Measurements from ENCODE around the gene NOPCHAP1. TPM values are rescaled to one million over a fixed set of nuclear protein-coding genes. Genes with fewer than 3 reads are reported as not detected.

Gene NOPCHAP1
- total and polyA plus RNA-seq, 2 experiments from 2014 or later: 1.2 to 20.3 TPM

DNA sequence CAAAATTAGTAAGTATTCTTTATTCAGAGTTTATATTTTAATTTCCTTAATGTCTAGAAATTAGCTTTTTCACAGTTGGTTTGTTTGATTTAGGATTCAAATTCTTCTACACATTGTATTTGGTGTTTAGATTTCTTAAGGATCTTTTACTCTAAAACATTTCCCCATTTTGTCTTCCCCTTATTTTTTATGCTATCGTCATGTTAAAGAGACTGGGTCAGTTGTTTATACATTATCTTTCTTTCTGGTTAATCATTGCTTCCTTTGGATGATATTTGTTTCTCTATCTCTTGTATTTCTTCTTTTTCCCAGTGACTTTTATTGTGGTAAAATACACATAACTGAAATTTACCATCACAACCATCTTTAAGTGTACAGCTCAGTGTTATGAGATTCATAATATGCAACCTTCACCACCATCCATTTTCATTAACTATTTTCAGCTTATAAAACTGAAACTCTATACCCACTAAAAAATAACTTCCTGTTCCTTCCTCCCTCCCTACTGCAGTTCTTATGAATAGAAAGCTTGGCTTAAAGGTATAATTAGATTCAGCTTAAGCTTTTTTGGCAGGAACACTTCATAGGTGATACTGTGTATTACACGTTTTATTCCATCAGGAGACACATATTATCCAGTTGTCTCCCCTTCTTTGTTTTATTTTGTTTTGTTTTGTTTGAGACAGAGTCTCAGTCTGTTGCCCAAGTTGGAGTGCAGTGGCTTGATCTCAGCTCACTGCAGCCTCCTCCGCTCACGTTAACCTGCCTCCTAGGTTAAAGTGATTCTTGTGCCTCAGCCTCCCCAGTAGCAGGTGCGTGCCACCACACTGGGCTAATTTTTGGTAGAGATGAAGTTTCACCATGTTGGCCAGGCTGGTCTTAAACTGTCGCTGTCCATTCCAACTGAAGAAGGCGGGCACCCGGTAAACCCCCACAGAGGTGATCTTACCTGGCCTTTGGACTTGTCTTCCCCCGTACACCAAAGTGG lies 45.0 kb downstream of the NOPCHAP1 start:
- H3K36me3 ChIP-seq (ENCODE audit: low read depth): peaks cover 85% of the 10 kb centered on the region
- WGBS, 2 experiments (ENCODE audit: low coverage in 1 of 2, low lambda C conversion rate in 2 of 2, missing lambda C conversion rate in 2 of 2): 96 to 97% methylated on average over 9 of the region's 9 CpGs

DNA sequence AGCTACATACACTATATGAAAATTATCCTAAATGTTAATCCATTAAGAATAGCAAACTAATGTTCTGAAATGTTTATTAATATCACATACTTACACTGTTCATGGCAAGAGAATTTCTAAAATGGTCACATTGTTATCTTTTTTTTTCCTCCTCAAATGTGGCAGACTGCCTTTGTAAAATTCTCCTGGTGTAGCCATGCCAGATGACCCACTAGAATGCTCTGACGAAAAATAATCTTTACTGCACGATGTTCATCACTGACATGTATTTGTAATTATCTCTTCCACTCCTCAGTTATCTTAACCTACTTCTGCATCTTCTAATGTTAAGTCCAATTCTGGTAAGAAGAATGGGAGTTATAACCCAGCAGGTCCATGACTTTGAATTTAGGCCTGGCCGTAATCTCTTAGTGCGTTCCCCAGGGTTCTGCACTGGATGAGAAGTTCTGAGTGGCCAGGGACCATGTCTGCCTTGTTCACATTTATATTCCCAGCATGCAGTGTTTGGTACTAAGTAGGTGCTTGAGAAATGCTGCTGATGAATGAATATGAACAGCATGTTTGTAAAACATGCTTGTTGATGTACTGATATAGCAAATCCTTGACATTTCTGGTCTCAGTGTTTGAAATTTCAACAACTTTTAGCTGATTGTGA lies 46.7 kb downstream of the NOPCHAP1 start:
- DNase-seq: no peak
- 0 out of 2 replicates have a peak, but pooled peaks cover 5% of the 10 kb centered on the region for H4K20me1 ChIP-seq (ENCODE audit: insufficient read depth)
- H3K79me2 ChIP-seq (ENCODE audit: insufficient read depth): no peaks in the 10 kb centered on the region
- peaks cover 84% of the 10 kb centered on the region for H3K36me3 ChIP-seq (ENCODE audit: low read depth)
- H3K4me2 ChIP-seq (ENCODE audit: unreplicated experiment): no peak overlapping the region
- TF ChIP-seq EZH2phosphoT487 (IDR thresholded peaks at IDR 0.05; ENCODE audit: insufficient read depth, low read depth): no peak
- no peak for TF ChIP-seq EZH2 (IDR thresholded peaks at IDR 0.05; ENCODE audit: insufficient read depth, poor library complexity, severe bottlenecking)
- H3K9me3 ChIP-seq (ENCODE audit: low read depth): no peaks in the 10 kb centered on the region
- no peak overlapping the region for H3K27ac ChIP-seq
- H3K27me3 ChIP-seq (replicated peaks; ENCODE audit: insufficient read depth): no peaks in the 10 kb centered on the region
- H3K4me3 ChIP-seq: no peak overlapping the region
- H3F3A ChIP-seq (ENCODE audit: insufficient read depth): 0 out of 2 replicates have a peak, but pooled peaks cover 23% of the 10 kb centered on the region
- no peaks in the 10 kb centered on the region for H3K9me2 ChIP-seq (ENCODE audit: insufficient read depth)
- H3K4me1 ChIP-seq (ENCODE audit: insufficient read depth): no peaks in the 10 kb centered on the region
- WGBS, 2 experiments (ENCODE audit: low coverage in 1 of 2, low lambda C conversion rate in 2 of 2, missing lambda C conversion rate in 2 of 2): 97 to 98% methylated on average over 4 of the region's 4 CpGs
- no peak overlapping the region for H3K9ac ChIP-seq
- no peak overlapping the region for H2AFZ ChIP-seq
- in situ Hi-C loops (cut with MboI): no loop called here

More for the DNA sequence above, 45.0 kb downstream of the NOPCHAP1 start:
- Histone ChIP-seq H3K9me2 (ENCODE audit: insufficient read depth) (no peaks in the 10 kb centered on the region), H3K4me3 (no peak overlapping the region), H3K27me3 (replicated peaks; ENCODE audit: insufficient read depth) (no peaks in the 10 kb centered on the region), H2AFZ (no peak overlapping the region), H4K20me1 (ENCODE audit: insufficient read depth) (0 out of 2 replicates have a peak, but pooled peaks cover 5% of the 10 kb centered on the region), H3K4me2 (ENCODE audit: unreplicated experiment) (no peak overlapping the region), H3K9me3 (ENCODE audit: low read depth) (no peaks in the 10 kb centered on the region), H3K4me1 (ENCODE audit: insufficient read depth) (no peaks in the 10 kb centered on the region), H3F3A (ENCODE audit: insufficient read depth) (peaks cover 39% of the 10 kb centered on the region), H3K27ac (no peak overlapping the region), H3K9ac (no peak overlapping the region), H3K79me2 (ENCODE audit: insufficient read depth) (no peaks in the 10 kb centered on the region)
- no peak for TF ChIP-seq EZH2 (IDR thresholded peaks at IDR 0.05; ENCODE audit: insufficient read depth, poor library complexity, severe bottlenecking)
- no peak for TF ChIP-seq EZH2phosphoT487 (IDR thresholded peaks at IDR 0.05; ENCODE audit: insufficient read depth, low read depth)
- in situ Hi-C loops (cut with MboI): no loop called here
- no peak for DNase-seq

DNA sequence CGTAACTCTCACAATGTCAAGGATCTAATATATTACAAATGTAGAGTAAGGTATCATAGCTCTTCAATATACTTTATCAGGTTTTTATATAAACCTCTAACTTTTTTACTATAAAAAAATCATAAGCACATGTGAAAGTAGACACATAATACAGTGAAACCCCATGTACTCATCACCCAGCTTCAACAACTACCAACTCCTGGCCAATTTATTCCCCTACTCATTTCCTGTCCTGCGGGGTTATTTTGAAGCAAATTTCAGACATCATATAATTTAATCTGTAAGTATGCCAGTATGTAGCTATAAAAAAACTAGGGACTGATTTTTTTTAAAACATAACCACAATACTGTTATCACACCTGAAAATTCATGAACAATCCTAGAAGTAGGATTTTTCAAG lies 47.7 kb downstream of the NOPCHAP1 start:
- H3F3A ChIP-seq (ENCODE audit: insufficient read depth): 0 out of 2 replicates have a peak, but pooled peaks cover 15% of the 10 kb centered on the region

More for the DNA sequence above, 47.7 kb downstream of the NOPCHAP1 start:
- peaks cover 84% of the 10 kb centered on the region for H3K36me3 ChIP-seq (ENCODE audit: low read depth)
- WGBS, 2 experiments (ENCODE audit: low coverage in 1 of 2, low lambda C conversion rate in 2 of 2, missing lambda C conversion rate in 2 of 2): 67 to 83% methylated on average over 2 of the region's 2 CpGs
- no peaks in the 10 kb centered on the region for H3K9me3 ChIP-seq (ENCODE audit: low read depth)
- no peaks in the 10 kb centered on the region for H3K9me2 ChIP-seq (ENCODE audit: insufficient read depth)
- in situ Hi-C loops (cut with MboI): no loop called here
- TF ChIP-seq EZH2phosphoT487 (IDR thresholded peaks at IDR 0.05; ENCODE audit: insufficient read depth, low read depth) (no peak), EZH2 (IDR thresholded peaks at IDR 0.05; ENCODE audit: insufficient read depth, poor library complexity, severe bottlenecking) (no peak)
- no peak for DNase-seq
- no peaks in the 10 kb centered on the region for H3K4me1 ChIP-seq (ENCODE audit: insufficient read depth)
- H3K27ac ChIP-seq: no peak overlapping the region
- H3K9ac ChIP-seq: no peak overlapping the region
- no peak overlapping the region for H3K4me3 ChIP-seq
- H4K20me1 ChIP-seq (ENCODE audit: insufficient read depth): 0 out of 2 replicates have a peak, but pooled peaks cover 5% of the 10 kb centered on the region
- no peak overlapping the region for H3K4me2 ChIP-seq (ENCODE audit: unreplicated experiment)
- H3K79me2 ChIP-seq (ENCODE audit: insufficient read depth): no peaks in the 10 kb centered on the region
- no peak overlapping the region for H2AFZ ChIP-seq
- no peaks in the 10 kb centered on the region for H3K27me3 ChIP-seq (replicated peaks; ENCODE audit: insufficient read depth)

Other genes starting within 250 kb of the NOPCHAP1 start
- gene SLC41A2, start 28.0 kb upstream of the NOPCHAP1 start, total RNA-seq (2014; rRNA removed; shearing (Covaris generic)): 29.6 and 34.5 TPM in 2 replicates
- gene SLC41A2, start 28.0 kb upstream of the NOPCHAP1 start, polyA plus RNA-seq (2016; fragmentation: Nextera tagmentation; extraction: Ambion mirVana): 8.9 and 9.3 TPM in 2 replicates
- gene ALDH1L2, start 98.1 kb downstream of the NOPCHAP1 start, total RNA-seq (2014; rRNA removed; shearing (Covaris generic)): 50.9 and 83.0 TPM in 2 replicates
- gene ALDH1L2, start 98.1 kb downstream of the NOPCHAP1 start, polyA plus RNA-seq (2016; fragmentation: Nextera tagmentation; extraction: Ambion mirVana): 62.3 and 65.0 TPM in 2 replicates
- gene WASHC4, start 121.4 kb downstream of the NOPCHAP1 start, total RNA-seq (2014; rRNA removed; shearing (Covaris generic)): 63.4 and 64.2 TPM in 2 replicates
- gene WASHC4, start 121.4 kb downstream of the NOPCHAP1 start, polyA plus RNA-seq (2016; fragmentation: Nextera tagmentation; extraction: Ambion mirVana): 50.3 and 53.5 TPM in 2 replicates
- gene APPL2, start 249.9 kb downstream of the NOPCHAP1 start, total RNA-seq (2014; rRNA removed; shearing (Covaris generic)): 76.8 and 83.0 TPM in 2 replicates
- 119 and 122 TPM in 2 replicates for gene APPL2, start 249.9 kb downstream of the NOPCHAP1 start, polyA plus RNA-seq (2016; fragmentation: Nextera tagmentation; extraction: Ambion mirVana)

Measured in GM23248 (cell line).